SK-N-SH (cell line): Measurements from ENCODE around the gene PARK7. TPM values are rescaled to one million over a fixed set of nuclear protein-coding genes. Genes with fewer than 3 reads are reported as not detected.

Experiments used
- CTCF ChIA-PET: fragments of 300-600, 350-600 bp; formaldehyde crosslinking; extraction: SDS; loops from one replicate; lab custom pipeline; 2021; lab: Yijun Ruan, JAX
- POLR2A ChIA-PET: fragments of 350-600 bp; sonication (Branson Sonifier 250); formaldehyde crosslinking; extraction: SDS; loops from one replicate; lab custom pipeline; 2020; ENCODE audit warnings: antibody characterized with exemption, inconsistent platforms; lab: Yijun Ruan, JAX
- DNase-seq: peaks from one replicate; pipeline ENCODE4 v3.0.0; 2012
- H2AFZ ChIP-seq: fragments of 200-600 bp; sonication (generic); 2 replicates; pipeline ENCODE4 v1.8.1; 2016; ENCODE audit warnings: antibody characterized with exemption, mild to moderate bottlenecking, low read depth
- H3F3A ChIP-seq: fragments of 200-600 bp; sonication (generic); replicated peaks from 2 replicates; pipeline ENCODE3; 2016; ENCODE audit warnings: antibody characterized with exemption, mild to moderate bottlenecking; ENCODE audit not compliant: insufficient read depth
- H3K27ac ChIP-seq, 2 experiments: fragments of 200-500 bp in 1 of 2; fragments of 200-600 bp in 1 of 2; sonication (Bioruptor generic) in 1 of 2; sonication (generic), shearing (Covaris generic) in 1 of 2; 2 replicates each; pipeline versions ENCODE4 v1.5.1 to v1.6.1; 2014 to 2016; ENCODE audit warnings: low read depth in 2 of 2, inconsistent platforms in 1 of 2, low read length in 1 of 2, mild to moderate bottlenecking in 1 of 2, mixed read lengths in 1 of 2
- H3K27me3 ChIP-seq: fragments of 200-600 bp; sonication (generic), shearing (Covaris generic); 2 replicates; pipeline ENCODE4 v1.6.1; 2016; ENCODE audit warnings: mixed run types; ENCODE audit not compliant: insufficient read depth
- H3K36me3 ChIP-seq, 2 experiments: fragments of 200-500 bp in 1 of 2; fragments of 200-600 bp in 1 of 2; sonication (Bioruptor generic) in 1 of 2; sonication (generic) in 1 of 2; replicated peaks in 1 of 2; 2 replicates each; pipeline versions ENCODE3 to v1.5.1; 2014 to 2016; ENCODE audit warnings: low read length in 1 of 2, mild to moderate bottlenecking in 1 of 2; ENCODE audit not compliant: insufficient read depth in 2 of 2, control insufficient read depth in 1 of 2
- H3K4me1 ChIP-seq, 2 experiments: fragments of 200-500 bp in 1 of 2; fragments of 200-600 bp in 1 of 2; sonication (Bioruptor generic) in 1 of 2; sonication (generic), shearing (Covaris generic) in 1 of 2; 2 replicates each; pipeline versions ENCODE4 v1.5.1 to v1.6.1; 2014 to 2016; ENCODE audit warnings: low read depth in 1 of 2, low read length in 1 of 2, mixed run types in 1 of 2; ENCODE audit not compliant: insufficient read depth in 2 of 2, control insufficient read depth in 1 of 2
- H3K4me2 ChIP-seq: fragments of 200-600 bp; sonication (generic), shearing (Covaris generic); 2 replicates; pipeline ENCODE4 v1.6.1; 2017; ENCODE audit warnings: mixed run types
- H3K4me3 ChIP-seq, 2 experiments: fragments of 200-500 bp in 1 of 2; fragments of 200-600 bp in 1 of 2; sonication (Bioruptor generic) in 1 of 2; sonication (generic), shearing (Covaris generic) in 1 of 2; 2 replicates each; pipeline versions ENCODE4 v1.5.1 to v1.8.1; 2014 to 2016; ENCODE audit warnings: low read depth in 2 of 2, inconsistent platforms in 1 of 2, low read length in 1 of 2, mild to moderate bottlenecking in 1 of 2, mixed read lengths in 1 of 2, moderate library complexity in 1 of 2
- H3K79me2 ChIP-seq: fragments of 200-600 bp; sonication (generic); 2 replicates; pipeline ENCODE4 v1.8.1; 2017; ENCODE audit warnings: mild to moderate bottlenecking; ENCODE audit not compliant: insufficient read depth
- H3K9ac ChIP-seq: fragments of 200-600 bp; sonication (generic); 2 replicates; pipeline ENCODE4 v1.6.1; 2017; ENCODE audit warnings: mixed run types
- H3K9me2 ChIP-seq: fragments of 200-600 bp; sonication (generic); 2 replicates; pipeline ENCODE4 v1.6.1; 2017; ENCODE audit warnings: mixed run types
- H3K9me3 ChIP-seq: fragments of 200-600 bp; sonication (generic); 2 replicates; pipeline ENCODE4 v1.6.1; 2017; ENCODE audit warnings: mixed run types, mild to moderate bottlenecking, moderate library complexity
- H4K20me1 ChIP-seq: fragments of 200-600 bp; sonication (generic); 2 replicates; pipeline ENCODE4 v1.6.1; 2017; ENCODE audit warnings: mild to moderate bottlenecking, mixed run types; ENCODE audit not compliant: insufficient read depth
- ELF1 ChIP-seq: IDR thresholded peaks from 2 replicates; pipeline ENCODE4 v1.4.0; 2012
- EP300 ChIP-seq, 2 experiments: IDR thresholded peaks; 2 replicates each; pipeline versions ENCODE4 v1.4.0 to v1.6.1; 2012; ENCODE audit warnings: borderline replicate concordance in 1 of 2, low read depth in 1 of 2, low read length in 1 of 2
- GATA2 ChIP-seq: sonication (generic); formaldehyde crosslinking; IDR thresholded peaks from 2 replicates; pipeline ENCODE4 v1.5.0; 2020; ENCODE audit warnings: mild to moderate bottlenecking, missing genetic modification reagents
- MXI1 ChIP-seq: IDR thresholded peaks from 2 replicates; pipeline ENCODE4 v1.6.1; 2012; ENCODE audit warnings: mild to moderate bottlenecking, low read depth, low read length, improper control_type of control experiment
- POLR2AphosphoS5 ChIP-seq: IDR thresholded peaks from 2 replicates; pipeline ENCODE4 v1.6.1; 2012; ENCODE audit warnings: low read depth, low read length
- RAD21 ChIP-seq: IDR thresholded peaks from 2 replicates; pipeline ENCODE4 v1.6.1; 2012; ENCODE audit warnings: mild to moderate bottlenecking, low read length
- RXRA ChIP-seq: IDR thresholded peaks from 2 replicates; pipeline ENCODE4 v1.4.0; 2012; ENCODE audit warnings: low read depth, mild to moderate bottlenecking, borderline replicate concordance
- SMC3 ChIP-seq: IDR thresholded peaks from 2 replicates; pipeline ENCODE4 v1.6.1; 2012; ENCODE audit warnings: low read depth, low read length, improper control_type of control experiment
- TAF1 ChIP-seq: IDR thresholded peaks from 2 replicates; pipeline ENCODE4 v1.6.1; 2012; ENCODE audit warnings: low read depth, mild to moderate bottlenecking, low read length, moderate library complexity, borderline replicate concordance
- TCF12 ChIP-seq: IDR thresholded peaks from 2 replicates; pipeline ENCODE4 v1.4.0; 2012
- TEAD4 ChIP-seq: IDR thresholded peaks from 2 replicates; pipeline ENCODE4 v1.4.0; 2012; ENCODE audit warnings: mild to moderate bottlenecking, borderline replicate concordance; ENCODE audit not compliant: insufficient read depth
- USF1 ChIP-seq: IDR thresholded peaks from 2 replicates; pipeline ENCODE4 v1.4.0; 2012; ENCODE audit warnings: low read depth, borderline replicate concordance
- WGBS: methylation state at CpG from one replicate; pipeline ENCODE4 v1.1.6; 2017; ENCODE audit warnings: low lambda C conversion rate; 5-methylcytosine and 5-hydroxymethylcytosine counted together
- polyA plus RNA-seq, 3 experiments: library from polyadenylated mRNA; depleted of rRNA; stranded (reverse); fragments of >200 nt; gene quantifications; 2 replicates each; pipeline ENCODE4 v1.2.3, GENCODE V29; 2012

The PARK7 gene
- polyA plus RNA-seq, 1 of the 3 experiments (the other 2 are of a cell fraction), result 415 TPM

- Histone ChIP-seq H3K36me3 (peaks cover 0 to 3% of the 10 kb centered on the region in 2 experiments), H2AFZ (no peak overlapping the region), H3K27me3 (no peaks in the 10 kb centered on the region), H3K9me3 (no peaks in the 10 kb centered on the region), H3K4me3 (no peak overlapping the region)
- DNase-seq, result no peak
- CTCF ChIA-PET, result interaction anchor here (7.2 to 10.6 kb wide), 2 partner anchors 293 to 329 kb away, joined by 69 to 293 read pairs; partner anchors contain the start of gene SLC45A1
- no peak for TF ChIP-seq POLR2AphosphoS5
- TF ChIP-seq, all 33 proteins: peak for 0
- H4K20me1 ChIP-seq, result peaks cover 43% of the 10 kb centered on the region
- H3K79me2 ChIP-seq, result peaks cover 94% of the 10 kb centered on the region
- WGBS, result 85% methylated on average over 6 of the region's 6 CpGs
- peaks cover 36% of the 10 kb centered on the region for H3F3A ChIP-seq
- no peaks in the 10 kb centered on the region for H3K9me2 ChIP-seq
- H3K4me1 ChIP-seq, result peaks cover 16 to 56% of the 10 kb centered on the region in 2 experiments
- H3K4me2 ChIP-seq, result peak overlapping the region; percentile 84; the same call in 1 of the 2 replicates
- no peak overlapping the region for H3K9ac ChIP-seq
- no peak overlapping the region for H3K27ac ChIP-seq
- POLR2A ChIA-PET, result no interaction called here
These were observed 60.3 kb downstream of the PARK7 start for GRCh38 chr1:8021676-8022266.

DNA sequence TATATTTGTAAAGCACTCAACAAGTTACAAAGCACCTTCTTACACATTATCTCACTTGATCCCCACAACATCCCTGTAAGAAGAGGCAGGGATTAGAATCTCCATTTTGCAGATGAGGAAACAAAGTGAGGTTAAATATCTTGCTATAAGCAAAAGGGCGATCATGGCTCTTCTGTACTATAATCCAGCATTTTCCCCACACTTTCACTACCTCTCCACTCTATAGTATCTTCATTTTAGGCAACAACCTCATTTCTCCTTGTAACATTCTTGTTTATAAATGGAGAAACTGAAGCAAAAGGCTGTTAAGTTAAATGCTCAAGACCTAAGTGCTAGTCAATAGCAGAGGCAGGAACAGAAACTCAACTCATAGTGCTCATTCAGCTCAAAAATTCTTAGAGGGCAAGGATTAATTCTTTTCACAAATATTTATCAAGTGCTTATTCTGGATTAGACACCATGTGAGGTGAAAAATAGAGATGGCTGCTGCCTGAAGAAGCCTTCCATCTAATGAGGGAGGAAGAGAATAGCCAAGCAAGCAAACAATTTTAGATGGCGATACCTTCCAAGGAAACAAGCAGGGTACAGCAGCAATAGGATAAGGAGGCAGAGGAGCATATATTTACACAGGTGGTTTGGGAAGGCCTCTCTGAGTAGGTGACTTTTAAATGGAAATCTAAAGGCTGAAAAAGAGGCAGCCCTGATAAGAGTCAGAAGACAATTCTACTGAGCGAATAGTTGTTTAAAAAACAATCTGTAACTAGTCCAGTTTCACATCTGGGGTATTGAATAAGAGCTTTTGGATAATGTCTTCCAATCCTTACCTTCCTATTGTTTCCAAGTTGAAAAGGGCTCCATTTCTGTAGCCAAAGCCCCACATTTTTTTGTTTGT is 61.1 kb downstream of the PARK7 start:
- H2AFZ ChIP-seq, result no peak overlapping the region
- no peak overlapping the region; a peak in 1 of 4 replicates for H3K4me3 ChIP-seq
- no peaks in the 10 kb centered on the region for H3K27me3 ChIP-seq
- H3K4me2 ChIP-seq, result peak overlapping the region; percentile 84; the same call in 1 of the 2 replicates
- peaks cover 0 to 3% of the 10 kb centered on the region in 2 experiments for H3K36me3 ChIP-seq
- no peak overlapping the region for H3K9ac ChIP-seq
- DNase-seq, result no peak
- H3K79me2 ChIP-seq, result peaks cover 85% of the 10 kb centered on the region
- ChIA-PET POLR2A (no interaction called here), CTCF (interaction anchor here (1.0 to 3.4 kb wide), 3 partner anchors 7 to 292 kb away, joined by 3 to 28 read pairs (median 5); no protein-coding TSS in a partner anchor)
- 82% methylated on average over 3 of the region's 3 CpGs for WGBS
- H3K9me2 ChIP-seq, result no peaks in the 10 kb centered on the region
- TF ChIP-seq MXI1, result no peak
- TF ChIP-seq ELF1, result no peak
- TF ChIP-seq EP300 (IDR thresholded peaks at IDR 0.05; ENCODE audit: borderline replicate concordance in 1 of 2, low read depth in 1 of 2, low read length in 1 of 2), result no peak
- TF ChIP-seq TAF1, result no peak
- no peak for TF ChIP-seq RXRA
- TF ChIP-seq TCF12, result no peak
- no peak for TF ChIP-seq SMC3
- no peak for TF ChIP-seq USF1
- no peak for TF ChIP-seq GATA2 (CRISPR knock-in tag)
- no peak for TF ChIP-seq RAD21
- TF ChIP-seq TEAD4, result no peak
- peaks cover 16 to 56% of the 10 kb centered on the region in 2 experiments for H3K4me1 ChIP-seq
- H3F3A ChIP-seq, result peaks cover 34% of the 10 kb centered on the region
- no peak overlapping the region for H3K27ac ChIP-seq
- H3K9me3 ChIP-seq, result no peaks in the 10 kb centered on the region
- H4K20me1 ChIP-seq, result peaks cover 40% of the 10 kb centered on the region
